Sigmoid colon (tissue), 7 donors: ENCODE measurements around the gene SLC20A1. TPM values are rescaled to one million over a fixed set of nuclear protein-coding genes. Genes with fewer than 3 reads are reported as not detected.

Experiments
- DNase-seq: peaks from one replicate; pipeline ENCODE4 v3.0.0-alpha.2; 2019
- H3K27ac ChIP-seq, 4 donors: fragments of 200-600 bp; sonication (generic); one replicate each; pipeline ENCODE4 v1.5.1; 2016 to 2019; ENCODE audit warnings: mild to moderate bottlenecking in 1 of 4
- H3K27me3 ChIP-seq, 3 donors: fragments of 200-600 bp; sonication (generic); one replicate each; pipeline ENCODE4 v1.5.1; 2019; ENCODE audit warnings: mild to moderate bottlenecking in 1 of 3
- H3K36me3 ChIP-seq, 4 donors: fragments of 200-600 bp; sonication (generic); one replicate each; pipeline ENCODE4 v1.5.1; 2016 to 2019
- H3K4me1 ChIP-seq, 4 donors: fragments of 200-600 bp; sonication (generic); one replicate each; pipeline ENCODE4 v1.5.1; 2017 to 2019
- H3K4me3 ChIP-seq, 4 donors: fragments of 200-600 bp; sonication (generic); one replicate each; pipeline ENCODE4 v1.5.1; 2017 to 2019; ENCODE audit warnings: mild to moderate bottlenecking in 2 of 4, moderate library complexity in 1 of 4
- H3K9me3 ChIP-seq, 4 donors: fragments of 200-600 bp in 3 of 4; sonication (generic) in 3 of 4; one replicate each; pipeline versions ENCODE4 v1.5.1 to v1.6.1; 2013 to 2019
- CTCF ChIP-seq, 4 experiments: fragments of 450-650 bp in 3 of 4; fragments of 200-600 bp in 1 of 4; IDR thresholded peaks; one replicate each; pipeline ENCODE4 v1.5.1; 2016 to 2019; ENCODE audit warnings: antibody characterized with exemption in 4 of 4, mild to moderate bottlenecking in 3 of 4, moderate library complexity in 2 of 4
- EP300 ChIP-seq, 4 donors: sonication (generic); formaldehyde crosslinking; IDR thresholded peaks; one replicate each; pipeline ENCODE4 v1.6.1; 2017; ENCODE audit warnings: antibody characterized with exemption in 4 of 4
- POLR2A ChIP-seq, 2 donors: fragments of 450-650 bp; IDR thresholded peaks; one replicate each; pipeline ENCODE4 v1.6.1; 2016; ENCODE audit warnings: antibody characterized with exemption in 2 of 2, mild to moderate bottlenecking in 2 of 2, moderate library complexity in 2 of 2
- POLR2AphosphoS5 ChIP-seq, 4 donors: sonication (generic); formaldehyde crosslinking; IDR thresholded peaks; one replicate each; pipeline ENCODE4 v1.6.1; 2017; ENCODE audit warnings: antibody characterized with exemption in 4 of 4
- whole genome bisulfite sequencing, 2 donors: extraction: QIAGEN DNeasy Blood & Tissue Kit; methylation state at CpG; one replicate each; pipeline ENCODE4 v1.1.7; 2013; 5-methylcytosine and 5-hydroxymethylcytosine counted together
- intact Hi-C: fragments of 100-400 bp; cut with DNase I; formaldehyde crosslinking; loops from one replicate; pipeline ENCODE4 v1.15.1; 2023
- polyA plus RNA-seq, 3 donors: library from polyadenylated mRNA; stranded (reverse); fragments of 200-250 nt; gene quantifications; one replicate each; pipeline ENCODE4 v1.2.3, GENCODE V29; 2013
- total RNA-seq, 4 donors: library from RNA; depleted of rRNA; stranded (reverse); fragments of >200 nt; gene quantifications; one replicate each; pipeline ENCODE4 v1.1.0, GENCODE V29; 2016
- donor health status: healthy with polysubstance abuse.
- donor health status: Bipolar disorder and iron deficiency.
- donor health status: healthy.

SLC20A1 gene
- total and polyA plus RNA-seq, 7 donors = 11.4 to 34.9 (median 18.0) TPM

GRCh38 chr2:112712465-112712864 is 66.7 kb downstream of the SLC20A1 start:
- no peaks in the 10 kb centered on the region for H3K4me1 ChIP-seq
- no peak overlapping the region for H3K27ac ChIP-seq
- WGBS, 2 donors = 84 to 86% methylated on average over 3 of the region's 3 CpGs
- no peak overlapping the region for H3K4me3 ChIP-seq
- no peak for DNase-seq
- H3K9me3 ChIP-seq = no peaks in the 10 kb centered on the region
- no peaks in the 10 kb centered on the region for H3K36me3 ChIP-seq
- TF ChIP-seq CTCF (IDR thresholded peaks at IDR 0.05) (no peak), POLR2AphosphoS5 (IDR thresholded peaks at IDR 0.05) (no peak), POLR2A (IDR thresholded peaks at IDR 0.05) (no peak)
- intact Hi-C loops = no loop called here
- H3K27me3 ChIP-seq = peaks cover 0 to 5% (median 0%) of the 10 kb centered on the region in 3 donors

- Histone ChIP-seq H3K27me3 (peaks cover 0 to 5% (median 0%) of the 10 kb centered on the region in 3 donors), H3K4me1 (no peaks in the 10 kb centered on the region), H3K4me3 (no peak overlapping the region), H3K9me3 (no peaks in the 10 kb centered on the region), H3K36me3 (no peaks in the 10 kb centered on the region), H3K27ac (no peak overlapping the region)
- no peak for DNase-seq
- TF ChIP-seq EP300 (IDR thresholded peaks at IDR 0.05) (no peak), CTCF (IDR thresholded peaks at IDR 0.05) (no peak), POLR2A (IDR thresholded peaks at IDR 0.05) (no peak), POLR2AphosphoS5 (IDR thresholded peaks at IDR 0.05) (no peak)
- intact Hi-C loops = no loop called here
- 67 to 73% methylated on average over 17 of the region's 17 CpGs for WGBS, 2 donors
Measured at GRCh38 chr2:112712903-112713584, 67.3 kb downstream of the SLC20A1 start.

Other genes with a start within 250 kb of the SLC20A1 start
- gene RGPD8, start 212.3 kb upstream of the SLC20A1 start, total RNA-seq = 10 to 100 TPM; 16.1 to 34.1 (median 21.7) TPM
- 1 to 10 TPM in 1 of 3 donors, under 1 TPM in 2; 0.23 to 2.1 (median 0.60) TPM for gene RGPD8, start 212.3 kb upstream of the SLC20A1 start, polyA plus RNA-seq
- gene TTL, start 163.8 kb upstream of the SLC20A1 start, total RNA-seq = 10 to 100 TPM; 16.5 to 29.6 (median 23.6) TPM
- gene TTL, start 163.8 kb upstream of the SLC20A1 start, polyA plus RNA-seq = 1 to 10 TPM; 3.6 to 9.7 (median 8.6) TPM
- gene POLR1B, start 103.5 kb upstream of the SLC20A1 start, total RNA-seq = 1 to 10 TPM; 7.2 to 8.9 (median 8.2) TPM
- 1 to 10 TPM; 3.6 to 8.8 (median 3.7) TPM for gene POLR1B, start 103.5 kb upstream of the SLC20A1 start, polyA plus RNA-seq
- 10 to 100 TPM; 13.8 to 36.4 (median 25.3) TPM for gene CHCHD5, start 61.3 kb upstream of the SLC20A1 start, total RNA-seq
- gene CHCHD5, start 61.3 kb upstream of the SLC20A1 start, polyA plus RNA-seq = 10 to 100 TPM; 41.8 to 62.5 (median 43.0) TPM
- gene NT5DC4, start 75.1 kb downstream of the SLC20A1 start, total RNA-seq = not detected
- gene NT5DC4, start 75.1 kb downstream of the SLC20A1 start, polyA plus RNA-seq = under 1 TPM in 1 of 3 donors, not detected in 2; 0.89 TPM
- under 1 TPM in 2 of 4 donors, not detected in 2; 0.28 to 0.54 TPM for gene CKAP2L, start 118.7 kb downstream of the SLC20A1 start, total RNA-seq
- 1 to 10 TPM in 2 of 3 donors, under 1 TPM in 1; under 0.01 to 3.0 (median 2.3) TPM for gene CKAP2L, start 118.7 kb downstream of the SLC20A1 start, polyA plus RNA-seq
- gene IL1A, start 138.6 kb downstream of the SLC20A1 start, total RNA-seq = not detected
- under 1 TPM in 2 of 3 donors, not detected in 1; 0.46 to 0.73 TPM for gene IL1A, start 138.6 kb downstream of the SLC20A1 start, polyA plus RNA-seq
- gene IL1B, start 190.8 kb downstream of the SLC20A1 start, total RNA-seq = 1 to 10 TPM in 1 of 4 donors, under 1 TPM in 2, not detected in 1; 0.55 to 3.8 (median 0.66) TPM
- gene IL1B, start 190.8 kb downstream of the SLC20A1 start, polyA plus RNA-seq = 10 to 100 TPM in 1 of 3 donors, 1 to 10 TPM in 2; 6.0 to 32.4 (median 8.5) TPM